Activated naive CD8-positive, alpha-beta T cell treated with anti-CD3 and anti-CD28 coated beads for 36 hours (primary cell): ENCODE results near the gene N4BP2L2. TPM values are rescaled to one million over a fixed set of nuclear protein-coding genes. Genes with fewer than 3 reads are reported as not detected.

Experiments
- DNase-seq: peaks from one replicate; pipeline ENCODE4 v3.0.0; 2021
- H3K27ac Mint-ChIP-seq: one replicate; pipeline ENCODE4 v1.8.0; 2022; ENCODE audit warnings: mild to moderate bottlenecking, moderate library complexity, mixed read lengths
- H3K27me3 Mint-ChIP-seq: one replicate; pipeline ENCODE4 v1.8.0; 2022; ENCODE audit warnings: mild to moderate bottlenecking, mixed read lengths
- H3K36me3 Mint-ChIP-seq: one replicate; pipeline ENCODE4 v1.8.0; 2021; ENCODE audit warnings: mild to moderate bottlenecking, mixed read lengths
- H3K4me1 Mint-ChIP-seq: one replicate; pipeline ENCODE4 v1.8.0; 2021; ENCODE audit warnings: mixed read lengths
- H3K4me3 Mint-ChIP-seq: one replicate; pipeline ENCODE4 v1.8.0; 2022; ENCODE audit warnings: mild to moderate bottlenecking, moderate library complexity, mixed read lengths
- H3K9me3 Mint-ChIP-seq: one replicate; pipeline ENCODE4 v1.8.0; 2022; ENCODE audit warnings: mixed read lengths
- total RNA-seq, 2 experiments: library from RNA; stranded (reverse); gene quantifications; one replicate each; pipeline ENCODE4 v1.2.3, GENCODE V29; 2021

The N4BP2L2 gene
- total RNA-seq, 2 experiments from 2014 or later, result 66.7 to 68.8 TPM

DNA sequence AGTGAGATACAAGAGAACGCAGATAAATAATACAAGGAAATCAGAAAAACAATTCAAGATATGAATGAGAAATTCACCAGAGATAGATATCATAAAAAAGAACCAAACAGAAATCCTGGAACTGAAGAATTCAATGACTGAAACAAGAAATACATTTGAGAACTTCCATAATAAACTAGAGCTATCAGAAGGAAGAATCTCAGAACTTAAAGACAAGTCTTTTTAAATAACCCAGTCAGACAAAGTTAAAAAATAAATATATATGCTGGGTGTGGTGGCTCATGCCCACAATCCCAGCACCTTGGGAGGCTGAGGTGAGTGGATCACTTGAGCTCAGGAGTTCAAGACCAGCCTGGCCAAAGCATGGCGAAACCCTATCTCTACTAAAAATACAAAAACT lies 82.0 kb downstream of the N4BP2L2 start:
- Mint-ChIP-seq H3K36me3 (peaks cover 53% of the 10 kb centered on the region), H3K4me1 (no peaks in the 10 kb centered on the region), H3K27me3 (no peaks in the 10 kb centered on the region), H3K27ac (no peak overlapping the region), H3K9me3 (peaks cover 28% of the 10 kb centered on the region), H3K4me3 (no peak overlapping the region)
- DNase-seq, result no peak

- H3K4me3 Mint-ChIP-seq, result no peak overlapping the region
- no peaks in the 10 kb centered on the region for H3K27me3 Mint-ChIP-seq
- no peak for DNase-seq
- H3K4me1 Mint-ChIP-seq, result no peaks in the 10 kb centered on the region
- H3K9me3 Mint-ChIP-seq, result peaks cover 29% of the 10 kb centered on the region
- no peak overlapping the region for H3K27ac Mint-ChIP-seq
- peaks cover 46% of the 10 kb centered on the region for H3K36me3 Mint-ChIP-seq
These were observed 83.0 kb downstream of the N4BP2L2 start for GRCh38 chr13:32455594-32455903.

DNA sequence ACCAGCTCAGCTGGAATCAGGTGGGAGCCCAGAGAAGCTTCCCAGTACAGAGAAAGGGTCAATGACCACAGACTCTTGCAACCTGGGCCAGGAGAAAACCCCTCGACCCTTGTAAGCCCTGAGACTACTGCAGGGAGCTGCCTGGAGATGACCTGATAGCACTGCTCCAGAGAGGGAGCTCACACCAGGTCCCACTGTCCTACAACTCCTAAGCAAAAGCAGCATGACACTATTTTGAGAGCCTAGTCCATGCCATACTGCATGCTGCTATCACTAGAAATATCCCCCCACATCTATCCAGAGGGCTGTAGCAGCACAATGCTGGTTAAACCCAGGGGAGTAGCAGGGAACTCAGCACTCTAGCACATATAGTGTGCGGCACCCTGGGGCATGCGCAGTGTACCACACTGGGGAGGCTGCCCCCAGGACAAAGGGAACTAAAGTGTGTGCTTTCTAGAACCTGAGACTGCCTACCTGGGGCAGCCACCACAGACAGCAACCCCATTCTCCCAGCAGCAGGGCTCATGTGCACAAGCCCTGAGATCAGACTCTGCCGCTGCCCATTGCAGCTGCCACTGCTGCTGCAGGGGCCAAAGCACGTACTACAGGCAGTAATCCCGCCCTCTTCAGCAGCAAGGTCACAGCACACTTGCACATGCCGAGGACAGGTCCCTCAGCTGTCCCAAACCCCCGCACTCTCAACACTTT lies 83.6 kb downstream of the N4BP2L2 start:
- H3K36me3 Mint-ChIP-seq, result peaks cover 44% of the 10 kb centered on the region
- no peak overlapping the region for H3K4me3 Mint-ChIP-seq
- DNase-seq, result no peak
- no peaks in the 10 kb centered on the region for H3K4me1 Mint-ChIP-seq
- H3K9me3 Mint-ChIP-seq, result peaks cover 29% of the 10 kb centered on the region
- H3K27me3 Mint-ChIP-seq, result no peaks in the 10 kb centered on the region
- no peak overlapping the region for H3K27ac Mint-ChIP-seq

- Mint-ChIP-seq H3K36me3 (peaks cover 33% of the 10 kb centered on the region), H3K4me3 (no peak overlapping the region), H3K9me3 (peaks cover 24% of the 10 kb centered on the region), H3K27ac (no peak overlapping the region), H3K4me1 (no peaks in the 10 kb centered on the region), H3K27me3 (no peaks in the 10 kb centered on the region)
- DNase-seq, result no peak
These were observed 84.6 kb downstream of the N4BP2L2 start for GRCh38 chr13:32453981-32454380.

GRCh38 chr13:32448972-32449371 lies 89.6 kb downstream of the N4BP2L2 start:
- Mint-ChIP-seq H3K4me3 (no peak overlapping the region), H3K27ac (no peak overlapping the region), H3K4me1 (peaks cover 9% of the 10 kb centered on the region), H3K9me3 (peaks cover 1% of the 10 kb centered on the region), H3K36me3 (peaks cover 8% of the 10 kb centered on the region), H3K27me3 (no peaks in the 10 kb centered on the region)
- no peak for DNase-seq

DNA sequence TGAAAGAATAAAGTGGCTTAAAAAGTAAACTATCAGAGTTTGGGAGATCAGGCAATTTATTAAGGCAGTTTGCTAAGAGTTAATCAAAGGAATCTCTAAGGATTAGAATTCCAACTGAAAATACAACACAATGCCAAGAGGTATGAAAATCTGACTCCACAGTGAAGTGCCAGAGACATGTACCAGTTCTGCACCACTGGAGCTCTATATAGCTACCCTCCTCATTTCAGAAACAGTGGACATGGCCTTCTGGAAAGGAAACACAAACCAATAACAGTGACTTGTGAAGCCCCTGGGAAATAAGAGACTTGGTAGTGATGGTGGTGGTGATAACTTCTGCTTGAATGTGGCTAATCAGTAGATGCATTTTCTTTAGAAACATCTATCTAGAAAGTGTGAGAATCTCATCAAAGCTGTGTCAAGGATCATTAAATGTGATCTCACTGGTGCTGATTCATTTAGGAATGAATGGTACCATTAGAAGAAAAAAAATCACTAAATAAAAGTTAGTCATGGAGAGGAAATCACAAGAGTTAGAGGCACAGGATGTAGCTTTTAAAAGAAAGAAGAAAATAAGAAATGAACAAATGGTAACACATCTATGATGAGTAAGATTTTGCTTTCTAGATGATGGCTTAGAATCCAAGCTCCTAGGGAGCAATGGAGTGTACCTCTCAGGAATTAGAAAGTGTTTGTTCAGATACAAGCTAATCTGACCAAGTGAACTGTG lies 90.5 kb downstream of the N4BP2L2 start:
- H3K36me3 Mint-ChIP-seq, result peaks cover 4% of the 10 kb centered on the region
- H3K27ac Mint-ChIP-seq, result no peak overlapping the region
- H3K4me3 Mint-ChIP-seq, result no peak overlapping the region
- peaks cover 9% of the 10 kb centered on the region for H3K4me1 Mint-ChIP-seq
- no peak for DNase-seq
- H3K9me3 Mint-ChIP-seq, result peaks cover 1% of the 10 kb centered on the region
- no peaks in the 10 kb centered on the region for H3K27me3 Mint-ChIP-seq

DNA sequence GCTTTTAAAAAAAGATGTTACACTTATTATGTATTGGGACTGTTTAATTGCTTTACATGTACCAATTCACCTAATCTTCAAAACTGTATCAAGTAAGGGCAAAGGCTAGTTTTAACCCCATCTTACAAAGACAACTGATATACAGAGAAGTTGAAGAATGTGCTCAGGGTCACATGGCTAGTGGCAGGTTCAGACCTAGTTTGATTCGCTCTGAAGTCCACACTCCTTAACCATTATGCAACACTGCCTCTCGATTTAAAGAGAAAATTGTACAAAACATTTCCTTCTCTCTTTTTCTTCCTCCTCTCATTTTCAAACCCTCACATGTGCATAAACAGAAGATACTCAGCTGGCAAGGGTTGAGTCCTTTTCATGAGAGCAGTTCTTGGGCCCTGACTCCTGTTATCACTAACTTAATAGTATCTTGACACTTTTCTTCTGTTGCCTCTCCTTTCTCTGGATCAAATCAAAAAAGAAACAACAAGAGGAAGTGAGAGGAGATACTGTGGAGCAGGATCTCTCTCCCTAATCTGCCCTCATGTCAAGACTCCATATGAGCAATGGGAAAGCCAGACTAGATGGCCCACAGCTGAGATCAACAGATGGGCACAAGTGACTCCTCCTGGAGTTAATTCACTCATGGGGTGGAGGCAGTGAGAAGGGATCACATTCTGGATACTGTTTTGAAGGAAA lies 91.7 kb downstream of the N4BP2L2 start:
- H3K9me3 Mint-ChIP-seq, result peaks cover 1% of the 10 kb centered on the region
- DNase-seq, result no peak
- peaks cover 12% of the 10 kb centered on the region for H3K4me1 Mint-ChIP-seq
- no peak overlapping the region for H3K4me3 Mint-ChIP-seq
- no peaks in the 10 kb centered on the region for H3K27me3 Mint-ChIP-seq
- H3K27ac Mint-ChIP-seq, result no peak overlapping the region
- H3K36me3 Mint-ChIP-seq, result no peaks in the 10 kb centered on the region

DNA sequence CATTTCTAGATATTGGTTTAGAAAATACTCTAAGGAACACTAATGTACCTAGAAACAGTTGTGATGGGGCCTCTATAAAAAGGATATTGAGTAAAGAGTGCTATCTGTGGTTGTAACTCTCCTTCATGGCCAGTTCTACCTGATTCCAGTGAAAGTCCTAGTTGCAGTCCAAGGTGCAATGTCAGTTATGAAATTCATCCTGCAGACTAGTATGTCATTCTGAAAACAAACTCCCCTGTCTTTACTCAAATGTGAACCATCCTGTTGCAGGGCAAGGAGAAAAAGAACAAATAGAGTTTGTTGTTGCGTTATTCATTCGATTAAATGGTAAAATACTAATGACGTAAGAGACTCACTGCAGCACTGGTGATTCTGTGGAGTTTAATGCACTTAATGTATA lies 92.4 kb downstream of the N4BP2L2 start:
- Mint-ChIP-seq H3K9me3 (peaks cover 1% of the 10 kb centered on the region), H3K27me3 (no peaks in the 10 kb centered on the region), H3K4me1 (peaks cover 12% of the 10 kb centered on the region), H3K4me3 (no peak overlapping the region), H3K27ac (no peak overlapping the region), H3K36me3 (no peaks in the 10 kb centered on the region)
- DNase-seq, result no peak

DNA sequence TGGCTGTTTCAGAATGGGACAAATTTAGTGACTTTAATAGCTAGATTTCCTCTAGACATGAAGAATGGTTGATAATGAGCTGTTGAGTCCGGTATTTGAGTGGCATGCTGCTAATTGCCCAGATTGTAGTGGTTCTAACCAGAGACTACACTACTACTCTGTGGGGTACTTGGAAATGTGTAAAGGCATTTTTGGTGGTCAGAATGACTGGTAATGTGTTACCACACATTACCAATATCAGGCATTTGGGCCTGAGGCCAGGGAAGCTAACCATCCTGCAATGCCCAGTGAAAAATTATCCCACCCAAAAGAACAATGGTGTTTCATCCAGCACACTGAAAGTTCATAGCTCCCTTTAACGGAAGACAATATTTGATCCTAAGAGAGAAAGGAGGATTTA lies 93.1 kb downstream of the N4BP2L2 start:
- H3K4me1 Mint-ChIP-seq, result peaks cover 12% of the 10 kb centered on the region
- no peaks in the 10 kb centered on the region for H3K36me3 Mint-ChIP-seq
- H3K4me3 Mint-ChIP-seq, result no peak overlapping the region
- DNase-seq, result no peak
- H3K27ac Mint-ChIP-seq, result no peak overlapping the region
- H3K27me3 Mint-ChIP-seq, result no peaks in the 10 kb centered on the region
- no peaks in the 10 kb centered on the region for H3K9me3 Mint-ChIP-seq

DNA sequence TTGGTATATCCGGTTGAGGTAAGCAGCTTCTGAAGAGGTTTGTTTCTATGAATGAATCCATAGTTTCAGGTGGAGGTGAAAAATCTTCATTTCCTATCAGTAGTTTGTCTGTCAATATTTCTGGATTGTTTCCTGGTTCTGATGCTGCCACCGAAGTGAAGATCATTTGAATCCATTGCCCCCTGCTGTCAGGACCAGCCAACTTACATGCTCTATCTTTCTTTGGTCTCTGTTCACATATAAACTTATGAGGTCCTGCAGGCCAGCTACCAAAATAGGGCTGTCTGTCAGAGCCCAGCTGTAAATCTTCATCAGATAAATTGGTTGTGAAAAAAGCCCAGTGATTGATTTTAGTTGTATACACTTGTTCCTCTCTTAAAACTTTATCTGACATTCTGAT lies 95.5 kb downstream of the N4BP2L2 start:
- H3K36me3 Mint-ChIP-seq, result peaks cover 2% of the 10 kb centered on the region
- H3K4me1 Mint-ChIP-seq, result peaks cover 5% of the 10 kb centered on the region
- H3K4me3 Mint-ChIP-seq, result no peak overlapping the region
- no peaks in the 10 kb centered on the region for H3K9me3 Mint-ChIP-seq
- peak; percentile 9 for DNase-seq
- no peak overlapping the region for H3K27ac Mint-ChIP-seq
- no peaks in the 10 kb centered on the region for H3K27me3 Mint-ChIP-seq

- DNase-seq, result no peak
- peaks cover 4% of the 10 kb centered on the region for H3K36me3 Mint-ChIP-seq
- H3K27ac Mint-ChIP-seq, result no peak overlapping the region
- no peaks in the 10 kb centered on the region for H3K9me3 Mint-ChIP-seq
- H3K27me3 Mint-ChIP-seq, result no peaks in the 10 kb centered on the region
- no peak overlapping the region for H3K4me3 Mint-ChIP-seq
- H3K4me1 Mint-ChIP-seq, result peaks cover 3% of the 10 kb centered on the region
These were observed 99.7 kb downstream of the N4BP2L2 start for GRCh38 chr13:32438871-32439270.

DNA sequence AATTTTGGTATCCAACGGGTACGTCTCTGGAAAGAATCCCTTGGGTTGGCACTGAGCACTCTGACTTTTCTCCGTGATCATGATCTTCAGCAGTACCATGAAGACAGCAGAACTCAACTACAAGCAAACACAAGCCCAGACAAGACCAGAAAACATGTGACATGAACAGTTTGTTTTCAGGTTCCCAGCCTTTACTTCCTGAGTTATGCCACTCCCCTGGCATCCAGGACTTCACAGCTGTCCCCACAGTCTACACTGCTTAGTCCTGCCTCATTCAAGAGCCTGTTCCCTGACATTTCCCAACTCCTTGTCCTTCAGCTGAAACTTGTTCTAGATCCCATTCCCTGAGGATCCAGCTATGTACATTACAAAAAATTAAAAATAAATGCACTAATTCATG lies 105.7 kb downstream of the N4BP2L2 start:
- DNase-seq, result no peak

DNA sequence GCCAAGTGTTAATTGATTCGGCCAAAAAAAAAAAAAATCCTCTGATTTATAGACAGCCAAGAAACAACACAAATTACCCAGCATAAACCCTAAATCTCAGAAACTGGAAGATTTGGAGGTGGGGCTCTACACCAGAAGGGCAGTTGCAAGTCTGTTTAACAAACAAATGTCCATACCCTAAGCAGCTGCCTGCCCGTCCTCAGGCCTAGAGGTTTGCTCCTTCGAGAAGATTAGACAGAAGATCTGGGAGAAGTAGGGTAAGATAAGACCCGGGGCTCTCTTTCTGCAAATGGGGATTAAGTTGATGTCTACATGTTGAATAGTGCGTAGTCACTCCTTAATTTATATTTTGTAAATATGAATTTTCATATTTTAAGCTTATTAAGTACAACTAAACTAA lies 107.2 kb downstream of the N4BP2L2 start:
- H3K27me3 Mint-ChIP-seq, result no peaks in the 10 kb centered on the region

More for the DNA sequence above, 105.7 kb downstream of the N4BP2L2 start:
- Mint-ChIP-seq H3K27ac (no peak overlapping the region), H3K4me3 (no peak overlapping the region), H3K36me3 (peaks cover 2% of the 10 kb centered on the region), H3K27me3 (no peaks in the 10 kb centered on the region), H3K4me1 (peaks cover 12% of the 10 kb centered on the region), H3K9me3 (no peaks in the 10 kb centered on the region)

GRCh38 chr13:32430018-32430747 lies 108.4 kb downstream of the N4BP2L2 start:
- peaks cover 24% of the 10 kb centered on the region for H3K4me1 Mint-ChIP-seq
- H3K4me3 Mint-ChIP-seq, result no peak overlapping the region
- H3K9me3 Mint-ChIP-seq, result no peaks in the 10 kb centered on the region
- H3K27me3 Mint-ChIP-seq, result no peaks in the 10 kb centered on the region
- no peak for DNase-seq
- H3K27ac Mint-ChIP-seq, result peak overlapping the region; percentile 3
- peaks cover 17% of the 10 kb centered on the region for H3K36me3 Mint-ChIP-seq

More for the DNA sequence above, 107.2 kb downstream of the N4BP2L2 start:
- Mint-ChIP-seq H3K27ac (no peak overlapping the region), H3K4me3 (no peak overlapping the region), H3K4me1 (peaks cover 13% of the 10 kb centered on the region), H3K36me3 (peaks cover 6% of the 10 kb centered on the region), H3K9me3 (no peaks in the 10 kb centered on the region)
- no peak for DNase-seq

DNA sequence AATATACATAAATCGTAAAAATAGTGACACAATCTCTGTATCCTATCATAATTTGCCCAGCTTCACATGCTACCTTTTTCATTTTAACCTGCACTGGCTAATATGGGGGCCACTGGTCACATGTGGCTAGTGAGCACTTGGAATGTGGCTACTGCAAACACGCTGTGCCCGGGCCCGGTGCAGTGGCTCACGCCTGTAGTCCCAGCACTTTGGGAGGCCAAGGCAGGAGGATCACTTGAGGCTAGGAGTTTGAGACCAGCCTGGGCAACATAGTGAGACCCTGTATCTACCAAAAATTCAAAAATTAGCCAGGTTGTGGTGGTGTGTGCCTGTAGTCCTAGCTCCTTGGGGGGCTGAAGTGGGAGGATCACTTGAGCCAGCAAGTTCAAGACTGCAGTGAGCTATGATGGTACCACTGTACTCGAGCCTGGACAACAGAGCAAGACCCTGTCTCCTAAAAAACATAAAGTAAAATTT lies 109.1 kb downstream of the N4BP2L2 start:
- peaks cover 19% of the 10 kb centered on the region for H3K36me3 Mint-ChIP-seq
- H3K27me3 Mint-ChIP-seq, result no peaks in the 10 kb centered on the region
- DNase-seq, result no peak
- peaks cover 27% of the 10 kb centered on the region for H3K4me1 Mint-ChIP-seq
- peak overlapping the region; percentile 90 for H3K4me3 Mint-ChIP-seq
- no peaks in the 10 kb centered on the region for H3K9me3 Mint-ChIP-seq
- peak overlapping the region; percentile 96 for H3K27ac Mint-ChIP-seq
